22Rv1 (cell line): ENCODE data around the gene NSUN7.

ENCODE experiments used
- CTCF ChIP-seq: fragments of 450-650 bp; IDR thresholded peaks from 2 replicates; pipeline ENCODE4 v1.5.1; 2017; ENCODE audit warnings: mild to moderate bottlenecking
- ZFX ChIP-seq: fragments of 450-650 bp; IDR thresholded peaks from 2 replicates; pipeline ENCODE4 v1.6.1; 2017; ENCODE audit warnings: antibody characterized with exemption, borderline replicate concordance

- TF ChIP-seq CTCF (no peak), ZFX (no peak)
These were observed 106.6 kb downstream of the NSUN7 start for GRCh38 chr4:40856277-40856839.
